Coronary artery (tissue), 2 donors: Measurements from ENCODE around the gene NPLOC4.

Experiments used
- DNase-seq: peaks from one replicate; pipeline ENCODE4 v3.0.0-alpha.2; 2017; ENCODE audit warnings: low spot score
- H3K27ac ChIP-seq, 2 donors: fragments of 200-600 bp; sonication (generic); one replicate each; pipeline ENCODE4 v1.5.1; 2016 to 2019
- H3K4me3 ChIP-seq: fragments of 200-600 bp; sonication (generic); 2 replicates; pipeline ENCODE4 v1.5.1; 2016; ENCODE audit warnings: mild to moderate bottlenecking, moderate library complexity
- TF ChIP-seq, protein P1 (sequence below): fragments of 200-600 bp; sonication (generic); IDR thresholded peaks from one replicate; pipeline ENCODE4 v1.5.1; 2019; ENCODE audit warnings: antibody characterized with exemption

The NPLOC4 gene

DNA sequence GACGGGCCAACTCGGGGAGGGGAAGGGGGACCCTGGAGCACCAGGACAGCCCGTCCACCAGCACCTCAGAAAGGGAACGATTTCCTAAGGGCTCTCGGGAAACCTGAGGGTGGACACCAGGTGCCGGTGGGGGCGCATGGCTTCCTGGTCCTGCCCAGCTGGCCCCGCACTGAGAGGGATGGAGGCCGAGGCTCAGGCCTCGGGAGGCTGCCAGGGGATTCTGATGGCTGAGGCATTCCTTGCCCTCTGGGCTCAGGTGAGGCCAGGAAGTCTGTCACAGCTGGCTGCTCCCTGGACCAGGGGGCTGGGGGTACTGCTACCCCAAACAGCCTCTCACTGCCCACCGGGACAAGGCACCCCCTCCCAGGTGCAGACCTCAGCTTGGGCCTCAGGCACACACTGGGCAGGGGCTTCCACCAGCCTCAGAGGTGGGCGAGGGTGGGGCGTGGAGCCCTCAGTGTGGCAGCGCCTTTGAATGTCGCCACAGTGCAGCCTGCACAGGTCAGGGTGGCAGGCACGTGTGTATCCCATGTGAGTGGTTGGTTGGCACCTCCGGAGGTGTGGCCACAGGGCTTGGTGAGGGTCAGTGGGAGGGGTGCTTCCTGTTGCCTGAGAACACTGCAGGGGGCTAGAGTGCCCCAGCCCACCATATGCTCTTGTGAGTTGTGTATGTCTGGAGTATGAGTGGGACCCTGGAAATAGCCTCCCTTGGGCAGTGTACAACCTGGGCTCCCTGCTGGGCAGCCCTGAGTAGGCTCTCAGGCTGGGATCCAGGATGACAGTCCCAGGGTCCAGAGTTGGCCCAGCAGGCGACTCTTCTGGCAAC lies 112.7 kb downstream of the NPLOC4 start:
- TF ChIP-seq, protein P1, sequence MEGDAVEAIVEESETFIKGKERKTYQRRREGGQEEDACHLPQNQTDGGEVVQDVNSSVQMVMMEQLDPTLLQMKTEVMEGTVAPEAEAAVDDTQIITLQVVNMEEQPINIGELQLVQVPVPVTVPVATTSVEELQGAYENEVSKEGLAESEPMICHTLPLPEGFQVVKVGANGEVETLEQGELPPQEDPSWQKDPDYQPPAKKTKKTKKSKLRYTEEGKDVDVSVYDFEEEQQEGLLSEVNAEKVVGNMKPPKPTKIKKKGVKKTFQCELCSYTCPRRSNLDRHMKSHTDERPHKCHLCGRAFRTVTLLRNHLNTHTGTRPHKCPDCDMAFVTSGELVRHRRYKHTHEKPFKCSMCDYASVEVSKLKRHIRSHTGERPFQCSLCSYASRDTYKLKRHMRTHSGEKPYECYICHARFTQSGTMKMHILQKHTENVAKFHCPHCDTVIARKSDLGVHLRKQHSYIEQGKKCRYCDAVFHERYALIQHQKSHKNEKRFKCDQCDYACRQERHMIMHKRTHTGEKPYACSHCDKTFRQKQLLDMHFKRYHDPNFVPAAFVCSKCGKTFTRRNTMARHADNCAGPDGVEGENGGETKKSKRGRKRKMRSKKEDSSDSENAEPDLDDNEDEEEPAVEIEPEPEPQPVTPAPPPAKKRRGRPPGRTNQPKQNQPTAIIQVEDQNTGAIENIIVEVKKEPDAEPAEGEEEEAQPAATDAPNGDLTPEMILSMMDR: no peak
- no peak for DNase-seq
- Histone ChIP-seq H3K27ac (no peak overlapping the region), H3K4me3 (no peak overlapping the region)

DNA sequence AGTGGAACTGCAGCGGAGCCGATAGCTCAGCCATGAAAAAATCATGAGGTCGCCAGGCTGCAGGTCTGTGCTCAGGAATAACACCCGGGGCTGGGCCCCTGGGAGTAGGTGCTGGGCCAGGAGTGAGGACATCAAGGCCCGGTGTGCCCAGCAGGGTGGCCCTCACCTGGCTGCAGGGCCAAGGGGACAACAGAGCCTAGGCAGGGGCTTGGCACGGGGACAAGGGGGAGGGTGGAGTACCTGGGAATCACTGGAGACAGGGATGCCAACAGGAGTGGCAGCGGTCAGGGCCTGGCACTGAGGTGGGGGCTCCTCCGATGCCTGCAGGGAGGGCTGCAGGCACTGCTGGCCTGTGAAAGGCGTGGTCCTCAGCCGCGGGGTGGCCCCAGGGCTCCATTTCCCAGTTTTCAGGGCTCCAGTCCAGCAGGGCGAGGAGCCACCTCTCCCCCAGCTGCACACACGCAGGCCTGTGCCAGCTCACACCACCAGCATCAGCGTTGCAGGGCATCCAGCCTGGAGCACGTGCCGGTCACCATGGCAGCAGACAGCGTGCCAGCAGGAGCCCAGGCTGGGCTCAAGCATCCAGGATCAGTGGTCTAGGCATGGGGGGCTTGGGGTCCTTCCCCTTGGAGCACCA lies 113.4 kb downstream of the NPLOC4 start:
- Histone ChIP-seq H3K27ac (no peak overlapping the region), H3K4me3 (no peak overlapping the region)
- TF ChIP-seq, protein P1: no peak
- no peak for DNase-seq

DNA sequence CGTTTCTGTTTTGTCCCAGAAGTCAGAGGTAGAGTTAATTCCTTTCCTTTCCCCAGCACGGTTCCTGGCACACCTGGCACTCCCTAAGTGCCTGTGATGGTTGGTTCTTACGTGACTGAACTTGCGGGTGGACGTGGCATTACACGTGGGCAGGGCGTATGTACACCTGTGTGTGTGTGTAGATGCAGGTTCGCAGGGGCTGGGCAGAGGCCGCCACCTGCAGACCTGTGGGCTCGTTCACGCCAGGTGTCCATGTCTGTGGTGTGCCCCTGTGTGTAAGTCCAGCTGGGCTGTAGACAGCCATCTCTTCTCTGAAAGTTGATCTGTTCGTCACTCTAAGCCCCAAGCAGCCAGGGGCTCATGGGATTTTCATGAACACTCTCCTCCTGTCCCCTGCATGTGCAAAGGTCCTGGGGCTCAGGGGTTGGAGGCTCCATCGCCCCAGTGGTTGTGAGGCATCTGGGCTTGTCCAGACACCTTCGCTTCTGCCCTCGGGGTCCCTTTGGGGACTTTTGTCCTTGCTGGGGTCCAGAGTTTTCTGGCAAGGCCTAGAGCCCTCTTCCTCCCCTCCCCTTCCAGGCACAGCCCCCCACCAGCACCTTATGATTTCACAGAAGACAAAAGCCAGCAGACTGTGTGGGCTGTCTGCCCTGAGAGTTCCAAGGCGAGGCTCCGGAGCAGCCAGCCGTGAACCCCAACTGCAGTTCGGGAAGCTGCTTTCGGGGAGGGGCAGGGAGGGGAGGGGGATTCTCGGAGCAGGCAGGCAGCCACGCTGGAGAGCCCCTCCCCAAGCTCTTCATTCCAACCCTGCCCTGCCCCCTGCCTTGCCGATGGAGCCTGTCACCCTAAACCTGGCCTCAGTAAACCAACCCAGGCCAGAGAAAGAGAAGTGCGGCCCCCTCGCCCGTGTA lies 114.2 kb downstream of the NPLOC4 start:
- Histone ChIP-seq H3K4me3 (no peak overlapping the region), H3K27ac (no peak overlapping the region)
- DNase-seq: no peak
- TF ChIP-seq, protein P1: no peak

DNA sequence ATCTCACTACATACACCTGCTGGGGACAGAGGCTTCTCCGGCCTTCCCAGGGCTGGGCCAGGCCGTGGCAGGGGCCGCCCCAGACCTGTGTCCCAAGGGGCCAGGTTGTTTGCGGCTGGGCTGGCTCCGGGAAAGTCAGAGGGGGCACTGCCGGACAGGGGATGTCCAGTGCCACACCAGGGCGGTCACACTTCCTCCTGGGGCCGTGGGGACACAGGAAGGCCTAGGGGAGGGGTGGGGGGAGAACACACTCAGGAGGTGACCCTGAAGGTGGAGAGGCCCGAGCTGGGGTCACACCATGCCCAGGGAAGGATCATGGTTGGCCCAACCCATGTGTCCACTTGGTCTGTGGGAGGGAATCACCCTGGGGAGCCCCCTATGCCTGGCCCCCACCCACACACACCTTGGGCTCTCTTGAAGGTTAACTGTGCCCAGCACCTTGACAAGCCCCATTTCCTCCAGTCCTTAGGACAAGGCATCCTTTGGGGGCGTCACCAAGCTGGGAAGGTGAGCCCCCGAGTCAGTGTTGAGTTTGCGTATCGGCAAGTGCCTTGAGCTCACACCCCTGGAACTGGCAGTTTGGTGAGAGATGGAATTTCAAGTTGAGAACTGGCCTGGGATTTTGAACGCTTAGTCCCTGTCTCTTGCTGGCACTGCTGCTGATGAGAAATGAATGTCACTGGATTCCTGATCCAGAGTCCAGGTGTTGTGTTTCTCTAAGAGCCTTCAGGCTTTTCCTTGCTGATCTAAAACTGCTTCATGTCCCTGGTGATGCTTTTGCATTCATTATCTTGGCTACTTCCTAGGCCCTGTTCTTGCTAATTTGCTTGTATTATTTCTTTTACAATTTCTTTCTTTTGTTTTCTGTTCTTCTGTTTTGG lies 116.7 kb downstream of the NPLOC4 start:
- Histone ChIP-seq H3K27ac (no peak overlapping the region), H3K4me3 (no peak overlapping the region)
- TF ChIP-seq, protein P1: no peak
- no peak for DNase-seq

DNA sequence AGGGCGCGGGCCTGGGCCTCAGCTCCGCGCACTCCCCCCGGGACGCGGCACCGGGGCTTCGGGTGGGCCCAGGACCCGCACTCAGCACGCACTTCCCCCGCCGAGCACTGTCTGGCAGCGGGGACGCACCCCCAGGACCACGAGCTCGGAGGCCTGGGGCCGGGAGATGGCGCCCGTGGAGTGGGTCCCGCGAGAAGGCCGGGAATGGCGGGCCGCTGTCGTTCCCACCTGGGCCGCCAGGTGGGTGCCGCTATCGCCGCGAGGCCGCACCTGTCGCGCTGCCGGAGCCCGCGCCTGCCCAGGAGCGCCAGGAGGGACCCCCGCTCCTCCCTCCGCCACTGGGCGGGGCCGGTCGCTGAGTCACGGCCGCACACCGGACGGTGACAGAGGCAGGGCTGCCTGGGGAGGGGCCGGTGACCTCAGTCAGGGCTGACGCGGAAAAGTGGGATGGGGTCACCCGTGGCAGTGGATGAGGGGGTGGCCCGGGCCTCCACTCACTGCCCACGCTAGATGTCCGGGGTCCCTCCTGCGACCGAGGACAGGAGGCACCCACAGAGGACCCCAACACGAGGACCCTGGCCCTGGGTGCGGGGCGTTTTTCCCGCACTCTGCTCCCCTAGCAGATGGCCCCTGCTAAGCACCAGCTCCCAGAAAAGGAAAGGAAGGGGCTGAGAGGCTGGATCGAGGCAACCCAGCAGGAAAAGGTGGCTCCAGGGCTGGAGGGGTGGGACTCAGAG lies 117.5 kb downstream of the NPLOC4 start:
- TF ChIP-seq, protein P1: peak; percentile 27
- no peak for DNase-seq
- H3K27ac ChIP-seq: peak overlapping the region in 1 of 2 donors; percentile 99

More for the DNA sequence above, 117.5 kb downstream of the NPLOC4 start:
- peak overlapping the region; percentile 97 for H3K4me3 ChIP-seq
